NCI-H146 (cell line): ENCODE results near the gene GLIS1.
"Not testable (repeated sequence)": the region's sequence is repeated elsewhere in the genome, so short reads cannot be mapped to it uniquely, and the experiment has no call there.

ENCODE experiments used
- DNase-seq: peaks from one replicate; lab custom pipeline; 2025; lab: John Stamatoyannopoulos, UW

Gene GLIS1

GRCh38 chr1:53654216-53655210 is 84.5 kb downstream of the GLIS1 start:
- no peak for DNase-seq

GRCh38 chr1:53653631-53654030 is 85.3 kb downstream of the GLIS1 start:
- DNase-seq = no peak

- DNase-seq = no peak
These were observed 85.8 kb downstream of the GLIS1 start for GRCh38 chr1:53653200-53653575.

DNA sequence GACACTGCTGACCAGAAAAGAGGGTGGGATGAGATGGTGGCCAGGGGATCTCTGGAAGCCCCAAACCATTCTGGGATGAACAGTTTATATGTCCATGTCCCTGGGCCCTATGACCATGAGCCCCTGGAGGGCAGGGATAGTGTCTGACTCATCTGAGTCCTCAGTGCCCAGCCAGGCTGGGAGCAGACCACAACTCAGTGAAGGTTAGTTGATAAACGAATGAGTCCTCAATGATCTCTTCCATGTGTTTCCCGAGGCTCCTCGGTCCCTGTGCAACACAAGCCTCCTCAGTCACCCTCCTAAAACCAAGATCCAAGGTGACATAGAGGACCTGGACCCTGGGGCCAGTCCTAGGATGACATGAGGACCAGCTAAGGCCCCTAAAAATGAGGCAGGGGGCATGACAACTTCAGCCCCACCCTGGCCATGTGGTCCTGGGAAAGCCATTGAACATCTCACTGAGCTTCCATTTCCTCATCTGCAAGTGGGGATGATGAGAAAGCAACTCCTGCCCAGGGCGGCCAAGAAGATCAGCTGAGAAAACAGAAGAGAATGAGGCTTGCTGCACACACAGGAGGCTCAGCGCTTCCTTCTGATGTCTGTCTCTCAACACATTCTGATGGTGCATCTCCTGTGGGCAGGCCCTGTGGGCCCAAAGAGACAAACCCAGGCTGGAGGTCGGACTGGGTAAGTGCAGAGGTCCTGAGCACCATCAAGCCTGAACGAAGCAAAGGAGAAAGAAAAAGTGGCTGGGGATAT is 86.3 kb downstream of the GLIS1 start:
- no peak for DNase-seq

GRCh38 chr1:53651356-53651755 is 87.6 kb downstream of the GLIS1 start:
- DNase-seq = no peak

GRCh38 chr1:53648516-53648915 is 90.4 kb downstream of the GLIS1 start:
- no peak for DNase-seq

- DNase-seq = not testable (repeated sequence)
These were observed 91.0 kb downstream of the GLIS1 start for GRCh38 chr1:53647915-53648314.

DNA sequence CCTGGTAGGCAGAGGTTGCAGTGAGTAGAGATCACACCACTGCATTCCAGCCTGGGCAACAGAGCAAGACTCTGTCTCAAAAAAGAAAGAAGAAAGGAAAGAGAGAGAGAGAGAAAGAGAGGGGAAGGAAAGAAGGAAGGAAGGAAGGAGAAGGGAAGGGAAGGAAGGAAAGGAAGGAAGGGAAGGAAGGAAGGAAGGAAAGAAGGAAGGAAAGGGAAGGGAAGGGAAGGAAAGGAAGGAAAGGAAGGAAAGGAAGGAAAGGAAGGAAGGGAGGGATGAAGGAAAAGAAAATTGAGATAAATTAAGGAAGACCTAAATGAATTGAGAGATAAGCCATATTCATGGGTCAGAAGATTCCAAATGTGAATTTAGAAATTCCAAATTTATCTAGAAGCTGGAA is 92.2 kb downstream of the GLIS1 start:
- DNase-seq = no peak

- DNase-seq = no peak
These were observed 93.3 kb downstream of the GLIS1 start for GRCh38 chr1:53645690-53646078.

DNA sequence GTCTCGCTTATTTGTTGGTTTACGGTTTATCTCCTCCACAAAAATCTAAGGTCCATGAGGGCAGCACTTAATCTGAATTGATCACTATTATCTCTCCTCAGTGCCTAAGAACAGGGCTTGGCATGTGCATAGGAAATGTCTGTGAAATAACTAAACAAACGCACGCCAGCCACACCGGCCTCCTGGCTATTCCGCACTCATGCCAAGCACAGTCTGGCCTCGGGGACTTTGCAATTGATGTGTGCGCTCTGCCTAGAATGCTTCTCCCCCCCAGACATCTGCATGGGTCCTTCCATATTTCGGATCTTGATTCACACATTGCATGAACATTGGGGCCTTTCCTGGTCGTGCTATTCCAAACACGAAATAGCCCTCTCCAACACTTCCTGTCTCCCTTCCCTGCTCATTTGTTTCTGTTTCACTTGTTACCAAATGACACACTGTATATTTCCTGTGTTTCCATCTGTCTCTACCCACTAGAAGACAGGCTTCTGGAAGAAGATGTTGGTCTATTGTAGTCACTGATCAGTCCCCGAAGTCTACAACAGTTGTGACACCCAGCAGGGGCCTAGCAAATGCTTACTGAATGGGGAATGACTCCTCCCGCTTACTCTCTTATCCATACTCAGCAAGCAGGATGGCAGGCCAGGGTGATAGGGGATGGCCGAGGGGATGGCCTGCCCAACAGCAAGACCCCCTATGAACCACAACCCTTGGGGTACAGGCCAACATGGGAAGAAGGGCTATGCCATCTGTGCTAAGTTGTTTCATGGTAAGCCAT is 93.9 kb downstream of the GLIS1 start:
- no peak for DNase-seq

- DNase-seq = no peak
These were observed 94.5 kb downstream of the GLIS1 start for GRCh38 chr1:53644496-53644895.

GRCh38 chr1:53643881-53644390 is 95.0 kb downstream of the GLIS1 start:
- DNase-seq = no peak

- no peak for DNase-seq
These were observed 95.7 kb downstream of the GLIS1 start for GRCh38 chr1:53643041-53643880.

DNA sequence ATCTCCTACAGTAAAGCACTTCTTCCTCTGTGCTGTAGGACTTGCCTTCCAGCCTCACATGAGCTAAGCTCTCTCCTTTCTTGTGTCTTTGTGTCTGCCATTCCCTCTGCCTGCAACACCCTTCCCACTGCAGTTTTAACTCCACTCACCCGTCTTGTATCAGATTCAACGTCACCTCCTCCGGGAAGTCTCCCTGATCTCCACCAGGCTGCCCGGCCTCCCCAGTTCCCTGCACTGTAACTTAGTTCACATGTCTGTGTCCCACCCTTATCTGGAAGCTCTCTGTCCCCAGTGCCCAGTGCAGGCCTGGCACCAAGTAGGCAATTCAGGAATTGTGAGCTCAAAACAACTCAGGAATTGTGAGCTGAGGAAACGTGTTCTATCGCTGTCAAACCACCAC is 96.4 kb downstream of the GLIS1 start:
- DNase-seq = no peak

- DNase-seq = no peak
These were observed 96.8 kb downstream of the GLIS1 start for GRCh38 chr1:53642215-53642555.

DNA sequence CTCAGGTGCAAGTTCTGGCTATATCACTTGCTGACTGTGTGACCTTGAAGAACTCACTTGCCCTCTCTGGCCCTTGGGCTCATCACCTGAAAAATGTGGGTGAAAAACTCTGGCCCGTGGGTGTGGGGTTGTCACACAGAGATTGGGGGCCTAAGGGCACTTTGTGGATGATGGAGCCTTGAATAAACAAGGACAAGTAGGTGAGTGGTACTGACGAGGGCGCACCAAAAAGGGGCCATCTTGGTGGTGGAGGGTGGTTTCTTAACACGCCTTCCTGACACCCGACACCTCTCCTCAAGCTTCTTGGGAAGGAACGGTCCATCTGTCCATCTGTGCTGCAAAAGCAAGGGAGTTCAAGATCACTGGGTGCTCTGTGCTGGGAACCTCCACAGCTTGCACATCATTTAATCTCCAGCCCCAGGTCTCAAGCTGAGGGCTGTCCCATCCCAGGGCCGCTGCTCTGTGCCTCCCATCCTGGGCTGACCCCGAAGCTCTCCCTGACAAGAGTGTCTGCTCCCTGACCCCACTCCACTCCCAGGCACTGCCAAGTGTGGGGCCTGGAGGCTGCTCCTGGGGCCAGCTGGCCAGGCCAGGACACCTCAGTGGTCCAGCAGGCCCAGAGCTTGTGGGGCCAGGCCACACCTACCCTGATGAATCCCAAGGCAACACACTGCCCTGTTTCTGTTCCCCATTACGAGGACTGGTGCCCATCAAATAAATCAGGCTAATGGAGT is 97.3 kb downstream of the GLIS1 start:
- DNase-seq = no peak

- DNase-seq = no peak
These were observed 98.3 kb downstream of the GLIS1 start for GRCh38 chr1:53640701-53641075.

GRCh38 chr1:53639996-53640700 is 98.8 kb downstream of the GLIS1 start:
- DNase-seq = no peak

DNA sequence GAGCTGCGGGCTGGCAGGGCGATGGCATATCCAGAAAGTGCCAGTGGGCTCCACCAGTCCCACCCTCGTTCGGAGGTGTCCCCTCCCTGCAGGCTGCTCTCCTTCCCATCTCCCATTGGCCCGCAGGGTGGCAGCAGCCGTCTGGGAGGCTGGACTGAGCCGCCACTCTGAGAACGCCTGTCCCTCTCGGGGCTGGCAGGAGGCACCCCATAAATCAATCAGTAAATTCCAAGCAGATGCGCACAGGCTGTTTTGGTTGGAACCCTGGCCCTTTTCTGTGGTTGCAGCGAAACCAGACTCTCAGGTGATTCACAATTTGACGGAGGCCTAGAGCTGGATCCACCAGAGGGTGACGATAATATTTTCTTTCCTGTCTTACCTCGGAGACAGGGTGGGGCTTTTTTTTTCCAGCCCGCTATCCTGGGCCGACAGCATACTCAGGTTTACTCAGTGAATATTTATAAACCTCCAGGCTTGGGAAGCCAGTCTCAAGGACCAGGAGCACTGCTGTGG is 99.7 kb downstream of the GLIS1 start:
- DNase-seq = no peak
